SKM-1 (cell line): ENCODE measurements around the gene PAQR6.
"Not testable (repeated sequence)": the region's sequence is repeated elsewhere in the genome, so short reads cannot be mapped to it uniquely, and the experiment has no call there.

Experiments
- DNase-seq: peaks from one replicate; lab custom pipeline; 2025; ENCODE audit not compliant: unreplicated experiment; lab: John Stamatoyannopoulos, UW

Gene PAQR6

GRCh38 chr1:156232201-156232894 is 15.5 kb downstream of the PAQR6 start:
- DNase-seq: no peak

GRCh38 chr1:156230473-156230837 is 17.4 kb downstream of the PAQR6 start:
- DNase-seq: no peak

GRCh38 chr1:156229809-156230472 is 17.9 kb downstream of the PAQR6 start:
- DNase-seq: no peak

GRCh38 chr1:156228501-156228900 is 19.4 kb downstream of the PAQR6 start:
- no peak for DNase-seq

GRCh38 chr1:156226782-156227181 is 21.1 kb downstream of the PAQR6 start:
- no peak for DNase-seq

- no peak for DNase-seq
Measured at GRCh38 chr1:156226116-156226538, 21.7 kb downstream of the PAQR6 start.

GRCh38 chr1:156225677-156226014 is 22.2 kb downstream of the PAQR6 start:
- DNase-seq: no peak

GRCh38 chr1:156221986-156222692 is 25.7 kb downstream of the PAQR6 start:
- DNase-seq: no peak

- no peak for DNase-seq
Measured at GRCh38 chr1:156220226-156220625, 27.6 kb downstream of the PAQR6 start.

GRCh38 chr1:156217871-156218270 is 30.0 kb downstream of the PAQR6 start:
- no peak for DNase-seq

- not testable (repeated sequence) for DNase-seq
Measured at GRCh38 chr1:156216361-156217086, 31.3 kb downstream of the PAQR6 start.

GRCh38 chr1:156214024-156214748 is 33.7 kb downstream of the PAQR6 start:
- no peak for DNase-seq

- no peak for DNase-seq
Measured at GRCh38 chr1:156213644-156213966, 34.3 kb downstream of the PAQR6 start.

GRCh38 chr1:156212833-156213643 is 34.8 kb downstream of the PAQR6 start, which contains the start of gene PMF1:
Gene PMF1 (plus strand): TSS chr1:156213007. CDS start chr1:156213016, 9 bp downstream.
- DNase-seq: peak; percentile 98

GRCh38 chr1:156212130-156212529 is 35.7 kb downstream of the PAQR6 start:
- no peak for DNase-seq

GRCh38 chr1:156211243-156211642 is 36.6 kb downstream of the PAQR6 start:
- no peak for DNase-seq

GRCh38 chr1:156204686-156205085 is 43.2 kb downstream of the PAQR6 start:
- no peak for DNase-seq

- DNase-seq: no peak
Measured at GRCh38 chr1:156203331-156203730, 44.5 kb downstream of the PAQR6 start.

GRCh38 chr1:156200044-156200443 is 47.8 kb downstream of the PAQR6 start:
- no peak for DNase-seq

GRCh38 chr1:156198831-156199349 is 49.0 kb downstream of the PAQR6 start:
- no peak for DNase-seq
